A549 (cell line): ENCODE data around the gene DCUN1D2.

Experiments
- BHLHE40 ChIP-seq: IDR thresholded peaks from 2 replicates; pipeline ENCODE4 v1.6.1; 2012; ENCODE audit warnings: low read depth, low read length, inconsistent platforms
- KDM1A ChIP-seq: fragments of 200-600 bp; sonication (generic); IDR thresholded peaks from 2 replicates; pipeline ENCODE4 v1.6.1; 2016; ENCODE audit warnings: low read depth, mild to moderate bottlenecking
- POLR2A ChIP-seq: IDR thresholded peaks from 2 replicates; pipeline ENCODE4 v1.6.1; 2012; ENCODE audit warnings: mild to moderate bottlenecking, low read length
- RAD21 ChIP-seq, 2 experiments: fragments of >200 bp in 1 of 2; sonication (Bioruptor Twin) in 1 of 2; formaldehyde crosslinking in 1 of 2; IDR thresholded peaks in 1 of 2; conservative IDR thresholded peaks in 1 of 2; 2 replicates in 1 of 2; 3 replicates in 1 of 2; pipeline ENCODE4 v1.6.1; 2012 to 2018; ENCODE audit warnings: inconsistent platforms in 1 of 2
- TP53 ChIP-seq: fragments of 250-450 bp; sonication (Bioruptor Pico); IDR thresholded peaks from 2 replicates; pipeline ENCODE4 v1.5.0; 2021; ENCODE audit warnings: mild to moderate bottlenecking, moderate library complexity
- ZNF302 ChIP-seq: fragments of 250-450 bp; sonication (Bioruptor Pico); IDR thresholded peaks from 2 replicates; pipeline ENCODE4 v1.9.0; 2021; ENCODE audit warnings: inconsistent platforms, mild to moderate bottlenecking, moderate library complexity
- TF ChIP-seq, protein P1 (sequence below): fragments of >200 bp; sonication (Bioruptor Twin); formaldehyde crosslinking; IDR thresholded peaks from 3 replicates; pipeline ENCODE4 v1.5.1; 2016

- no peak for TF ChIP-seq BHLHE40
- TF ChIP-seq POLR2A: no peak
- no peak for TF ChIP-seq RAD21 (conservative IDR thresholded peaks at IDR 0.05 in 1 of 2, IDR thresholded peaks at IDR 0.05 in 1 of 2)
- no peak for TF ChIP-seq KDM1A
- TF ChIP-seq ZNF302: no peak
- TF ChIP-seq, protein P1, sequence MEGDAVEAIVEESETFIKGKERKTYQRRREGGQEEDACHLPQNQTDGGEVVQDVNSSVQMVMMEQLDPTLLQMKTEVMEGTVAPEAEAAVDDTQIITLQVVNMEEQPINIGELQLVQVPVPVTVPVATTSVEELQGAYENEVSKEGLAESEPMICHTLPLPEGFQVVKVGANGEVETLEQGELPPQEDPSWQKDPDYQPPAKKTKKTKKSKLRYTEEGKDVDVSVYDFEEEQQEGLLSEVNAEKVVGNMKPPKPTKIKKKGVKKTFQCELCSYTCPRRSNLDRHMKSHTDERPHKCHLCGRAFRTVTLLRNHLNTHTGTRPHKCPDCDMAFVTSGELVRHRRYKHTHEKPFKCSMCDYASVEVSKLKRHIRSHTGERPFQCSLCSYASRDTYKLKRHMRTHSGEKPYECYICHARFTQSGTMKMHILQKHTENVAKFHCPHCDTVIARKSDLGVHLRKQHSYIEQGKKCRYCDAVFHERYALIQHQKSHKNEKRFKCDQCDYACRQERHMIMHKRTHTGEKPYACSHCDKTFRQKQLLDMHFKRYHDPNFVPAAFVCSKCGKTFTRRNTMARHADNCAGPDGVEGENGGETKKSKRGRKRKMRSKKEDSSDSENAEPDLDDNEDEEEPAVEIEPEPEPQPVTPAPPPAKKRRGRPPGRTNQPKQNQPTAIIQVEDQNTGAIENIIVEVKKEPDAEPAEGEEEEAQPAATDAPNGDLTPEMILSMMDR: no peak
- no peak for TF ChIP-seq TP53 (CRISPR knock-in tag)
Observed at GRCh38 chr13:113420833-113421600, 69.5 kb downstream of the DCUN1D2 start.
